Pons (tissue), 1 donor: Measurements from ENCODE around the gene RNF13.
"Not testable (repeated sequence)": the region's sequence is repeated elsewhere in the genome, so short reads cannot be mapped to it uniquely, and the experiment has no call there.

Experiments
- DNase-seq: peaks from one replicate; pipeline ENCODE4 v3.0.0-alpha.2; 2016; ENCODE audit warnings: low spot score

RNF13 gene

GRCh38 chr3:149801195-149801594 lies 11.8 kb upstream of the RNF13 start:
- DNase-seq, result no peak

- no peak for DNase-seq
Measured at GRCh38 chr3:149801639-149802038, 11.4 kb upstream of the RNF13 start.

- DNase-seq, result no peak
Measured at GRCh38 chr3:149806171-149806778, 6.7 kb upstream of the RNF13 start.

- DNase-seq, result peak; percentile 96
Measured at GRCh38 chr3:149808209-149808829, 4.7 kb upstream of the RNF13 start.

GRCh38 chr3:149809699-149810098 lies 3.3 kb upstream of the RNF13 start:
- peak; percentile 25 for DNase-seq

- DNase-seq, result no peak
Measured at GRCh38 chr3:149810846-149811245, 2.2 kb upstream of the RNF13 start.

- peak; percentile 75 for DNase-seq
Measured at GRCh38 chr3:149812165-149812605, 830 bp upstream of the RNF13 start.

GRCh38 chr3:149813367-149814281 lies 609 bp downstream of the RNF13 start:
- DNase-seq, result peak; percentile 88

GRCh38 chr3:149815321-149815720 lies 2.3 kb downstream of the RNF13 start:
- DNase-seq, result peak; percentile 54

GRCh38 chr3:149815728-149816127 lies 2.7 kb downstream of the RNF13 start:
- DNase-seq, result peak; percentile 9

- no peak for DNase-seq
Measured at GRCh38 chr3:149816311-149816710, 3.3 kb downstream of the RNF13 start.

- DNase-seq, result peak; percentile 79
Measured at GRCh38 chr3:149816986-149817385, 4.0 kb downstream of the RNF13 start.

- DNase-seq, result no peak
Measured at GRCh38 chr3:149819432-149819831, 6.4 kb downstream of the RNF13 start.

GRCh38 chr3:149820183-149820582 lies 7.2 kb downstream of the RNF13 start:
- no peak for DNase-seq

GRCh38 chr3:149826636-149827035 lies 13.6 kb downstream of the RNF13 start:
- no peak for DNase-seq

- DNase-seq, result peak; percentile 60
Measured at GRCh38 chr3:149828390-149828789, 15.4 kb downstream of the RNF13 start.

- DNase-seq, result not testable (repeated sequence)
Measured at GRCh38 chr3:149829631-149830030, 16.6 kb downstream of the RNF13 start.

GRCh38 chr3:149830902-149831301 lies 17.9 kb downstream of the RNF13 start:
- DNase-seq, result no peak

- no peak for DNase-seq
Measured at GRCh38 chr3:149831321-149831720, 18.3 kb downstream of the RNF13 start.

- no peak for DNase-seq
Measured at GRCh38 chr3:149832086-149832485, 19.1 kb downstream of the RNF13 start.

- no peak for DNase-seq
Measured at GRCh38 chr3:149833241-149833640, 20.2 kb downstream of the RNF13 start.

GRCh38 chr3:149838491-149838890 lies 25.5 kb downstream of the RNF13 start:
- not testable (repeated sequence) for DNase-seq

- not testable (repeated sequence) for DNase-seq
Measured at GRCh38 chr3:149839469-149839868, 26.5 kb downstream of the RNF13 start.
